Stimulated activated CD4-positive, alpha-beta T cell treated with anti-CD3 and anti-CD28 coated beads, Interleukin-1b, Interleukin-23, amount 100 ng/mL, for 4 hours (primary cell): ENCODE results near the gene STARD4.

ENCODE experiments used
- DNase-seq, 2 donors: peaks; one replicate each; pipeline ENCODE4 v3.0.0-alpha.2; 2020; ENCODE audit warnings: low read depth in 2 of 2

The STARD4 gene, protein sequence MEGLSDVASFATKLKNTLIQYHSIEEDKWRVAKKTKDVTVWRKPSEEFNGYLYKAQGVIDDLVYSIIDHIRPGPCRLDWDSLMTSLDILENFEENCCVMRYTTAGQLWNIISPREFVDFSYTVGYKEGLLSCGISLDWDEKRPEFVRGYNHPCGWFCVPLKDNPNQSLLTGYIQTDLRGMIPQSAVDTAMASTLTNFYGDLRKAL

GRCh38 chr5:111512375-111513130 lies at the start of gene STARD4:
STARD4 (minus strand) TSS chr5:111512535; CDS start chr5:111507433, 5,102 bp downstream.
- peak; percentile 86 to 88 for DNase-seq

GRCh38 chr5:111559680-111560079 lies 47.3 kb upstream of the STARD4 start:
- no peak for DNase-seq

- DNase-seq, result no peak
Observed at GRCh38 chr5:111557686-111558085, 45.4 kb upstream of the STARD4 start.

DNA sequence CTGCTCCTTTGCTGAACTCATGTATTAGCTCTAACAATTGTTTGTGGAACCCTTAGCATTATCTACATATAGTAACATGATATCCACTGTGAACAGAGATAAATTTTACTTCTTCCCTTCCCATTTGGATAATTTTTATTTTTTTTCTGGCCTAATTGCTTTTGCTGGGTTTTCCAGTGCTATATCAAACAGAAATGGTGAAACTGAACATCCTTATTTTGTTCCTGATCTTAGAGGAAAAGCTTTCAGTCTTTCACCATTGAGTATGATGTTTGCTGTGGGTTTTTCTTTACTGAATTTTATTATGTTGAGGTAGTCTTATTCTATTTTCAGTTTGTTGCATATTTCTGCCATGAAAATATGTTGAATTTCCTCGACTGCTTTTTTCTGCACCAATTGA lies 44.8 kb upstream of the STARD4 start:
- DNase-seq, result no peak

DNA sequence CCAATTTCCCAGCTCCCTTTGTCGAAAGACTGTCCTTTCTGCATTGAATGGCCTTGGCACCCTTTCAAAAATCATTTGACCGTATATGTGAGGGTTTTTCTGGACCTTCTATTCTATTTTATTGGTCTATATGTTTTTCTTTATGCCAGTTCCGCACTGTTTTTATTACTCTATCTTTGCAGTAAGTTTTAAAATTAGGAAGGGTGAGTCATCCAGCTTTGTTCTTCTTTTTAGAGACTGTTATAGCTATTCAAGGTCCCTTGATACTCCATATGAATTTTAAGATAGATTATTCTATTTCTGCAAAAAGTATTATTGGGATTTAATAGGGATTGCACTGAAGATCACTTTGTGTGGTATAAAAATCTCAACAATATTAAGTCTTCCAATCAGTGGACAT lies 44.2 kb upstream of the STARD4 start:
- DNase-seq, result no peak

DNA sequence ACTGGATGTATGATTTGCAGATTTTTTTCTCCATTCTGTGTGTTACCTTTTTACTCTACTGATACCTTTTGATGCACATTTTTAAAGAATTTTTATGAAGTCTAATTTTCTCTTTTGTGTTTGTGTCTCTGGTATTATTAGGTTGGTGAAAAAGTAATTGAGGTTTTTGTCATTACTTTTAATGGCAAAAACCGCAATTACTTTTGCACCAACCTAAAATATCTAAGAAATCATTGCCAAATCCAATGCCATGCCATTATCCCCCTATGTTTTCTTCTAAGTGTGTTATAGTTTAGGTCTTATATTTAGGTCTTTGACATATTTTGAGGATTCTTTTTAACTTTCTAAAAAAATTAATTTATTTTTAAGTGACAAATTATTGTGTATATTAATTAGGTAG lies 43.4 kb upstream of the STARD4 start:
- no peak for DNase-seq

GRCh38 chr5:111553868-111554267 lies 41.5 kb upstream of the STARD4 start:
- no peak for DNase-seq

- DNase-seq, result no peak
Observed at GRCh38 chr5:111552896-111553295, 40.6 kb upstream of the STARD4 start.

GRCh38 chr5:111552492-111552891 lies 40.2 kb upstream of the STARD4 start:
- DNase-seq, result no peak

DNA sequence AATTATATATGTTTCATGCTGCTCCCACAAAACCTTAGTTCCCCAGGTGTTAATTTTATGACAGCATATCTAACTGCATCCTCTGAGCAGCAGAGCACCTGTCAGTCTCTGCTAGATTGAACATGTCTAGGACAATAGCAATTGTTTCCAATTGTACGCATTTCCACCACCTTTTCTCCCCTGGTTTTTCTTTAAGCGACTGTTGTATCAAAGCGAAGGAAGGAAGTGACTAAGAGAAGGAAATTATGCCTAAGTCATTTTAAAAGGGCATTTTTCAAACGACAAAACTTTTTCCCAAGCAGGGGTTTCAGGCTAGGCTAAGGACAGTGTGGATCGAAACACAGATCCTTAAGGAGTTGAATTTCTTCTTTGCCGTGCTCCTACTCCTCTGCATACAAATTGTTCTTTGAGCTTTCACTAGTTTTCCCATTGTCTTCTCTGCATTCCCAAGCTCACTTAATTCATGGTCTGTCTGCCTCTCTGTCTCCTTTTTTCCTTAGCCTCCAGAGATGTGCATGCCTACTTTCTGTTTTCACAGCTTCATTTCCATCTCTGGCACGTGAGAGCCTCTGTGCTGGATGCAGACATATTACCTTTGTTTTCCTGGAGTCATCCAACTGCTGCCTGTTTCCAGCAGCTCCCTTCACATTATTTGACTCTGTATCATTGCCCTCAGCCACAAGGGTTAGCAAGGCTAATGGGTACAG lies 39.4 kb upstream of the STARD4 start:
- no peak for DNase-seq

GRCh38 chr5:111551161-111551560 lies 38.8 kb upstream of the STARD4 start:
- DNase-seq, result no peak

DNA sequence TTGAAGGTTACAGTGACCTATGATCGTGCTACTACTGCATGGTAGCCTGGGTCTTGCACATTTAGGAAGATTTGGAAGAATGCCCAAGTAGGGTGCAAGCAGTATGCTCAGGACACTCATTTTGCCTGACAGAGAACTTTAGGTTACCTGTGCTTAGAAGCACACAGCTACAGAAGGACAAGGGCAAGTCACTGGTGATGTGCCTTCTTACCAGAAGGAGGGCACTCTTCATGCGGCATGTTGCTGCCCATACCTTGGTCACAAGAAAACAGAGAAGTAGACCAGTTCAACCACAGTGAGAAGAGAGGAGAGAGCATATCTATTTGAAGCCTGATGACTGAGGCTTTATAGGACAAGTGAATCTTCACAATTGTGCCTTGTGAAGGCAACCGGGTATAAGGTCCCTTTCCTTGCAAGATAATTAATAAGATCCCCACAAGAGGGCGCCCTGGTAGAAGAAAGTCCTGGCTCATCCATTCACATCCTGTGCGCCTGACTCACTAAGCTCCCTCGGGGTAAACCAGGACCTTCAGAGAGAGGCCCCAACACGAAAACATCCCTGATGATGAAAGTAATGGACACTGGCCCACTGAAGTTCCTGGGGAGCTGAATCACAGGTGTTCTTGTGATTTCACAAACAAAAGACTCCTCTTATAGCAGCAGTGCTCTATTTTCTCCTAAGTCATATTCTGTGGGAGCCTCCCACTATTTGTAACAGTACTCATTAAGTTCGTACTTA lies 38.1 kb upstream of the STARD4 start:
- DNase-seq, result peak; percentile 32 to 72

- DNase-seq, result no peak
Observed at GRCh38 chr5:111548992-111549649, 36.8 kb upstream of the STARD4 start.

DNA sequence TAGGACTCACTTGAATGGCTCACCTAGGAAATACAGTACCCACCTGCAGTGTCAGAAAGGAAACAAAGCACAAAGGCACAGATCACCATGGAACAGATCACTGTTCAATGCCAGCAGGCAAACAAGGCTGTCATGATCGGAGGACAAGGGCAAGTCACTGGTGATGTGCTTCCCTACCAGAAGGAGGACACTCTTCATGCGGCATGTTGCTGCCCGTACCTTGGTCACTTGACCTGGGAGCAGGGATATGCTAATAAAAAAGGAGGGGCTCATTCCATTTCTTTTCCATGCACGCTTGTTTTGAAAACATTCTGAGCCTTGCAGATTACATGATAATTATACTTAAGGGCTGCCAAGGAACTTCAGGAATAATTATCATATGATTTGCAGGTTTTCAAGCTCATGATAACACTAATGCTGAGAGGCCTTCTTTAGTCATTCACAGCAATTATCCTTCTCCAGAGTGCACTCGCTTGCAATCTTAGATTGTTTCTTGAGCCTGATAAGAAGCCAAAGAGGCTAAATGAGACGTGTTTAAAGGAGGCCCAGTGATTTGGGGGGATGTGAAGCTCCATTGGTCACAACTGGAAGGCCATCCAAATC lies 36.1 kb upstream of the STARD4 start:
- no peak for DNase-seq

GRCh38 chr5:111545031-111545430 lies 32.7 kb upstream of the STARD4 start:
- DNase-seq, result no peak

GRCh38 chr5:111537141-111538024 lies 25.0 kb upstream of the STARD4 start:
- DNase-seq, result no peak

DNA sequence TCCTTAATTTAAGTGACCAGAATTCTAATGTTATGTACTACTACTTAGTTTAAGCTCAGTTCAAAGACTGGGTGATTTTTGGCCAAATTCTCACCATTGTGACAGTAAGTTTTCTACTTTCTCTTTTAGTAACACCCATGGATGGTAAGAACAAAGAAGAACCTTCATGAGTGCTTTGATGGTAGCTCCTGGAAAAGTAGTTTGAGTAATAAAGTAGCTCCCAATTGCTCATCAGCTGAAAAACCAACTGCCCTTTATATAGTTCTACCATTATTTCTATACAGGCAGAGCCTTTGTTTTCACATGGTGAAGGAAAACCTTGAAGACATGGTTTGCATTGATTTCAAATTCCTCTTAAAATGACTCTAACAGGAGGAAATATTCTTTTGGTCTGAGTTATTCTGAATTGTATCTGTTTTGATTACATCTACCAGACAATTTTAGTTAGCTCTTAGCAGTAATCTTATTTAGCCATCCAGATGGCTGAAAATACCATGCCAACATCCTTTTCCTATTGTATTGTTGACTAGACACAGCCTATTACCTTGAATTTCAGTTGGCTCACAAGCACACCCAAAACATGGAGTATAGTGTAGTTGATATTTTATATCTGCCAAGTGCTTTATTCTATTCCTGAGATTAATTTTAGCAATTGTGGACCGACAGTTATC lies 23.7 kb upstream of the STARD4 start:
- DNase-seq, result no peak

- DNase-seq, result no peak
Observed at GRCh38 chr5:111532886-111533582, 20.7 kb upstream of the STARD4 start.

DNA sequence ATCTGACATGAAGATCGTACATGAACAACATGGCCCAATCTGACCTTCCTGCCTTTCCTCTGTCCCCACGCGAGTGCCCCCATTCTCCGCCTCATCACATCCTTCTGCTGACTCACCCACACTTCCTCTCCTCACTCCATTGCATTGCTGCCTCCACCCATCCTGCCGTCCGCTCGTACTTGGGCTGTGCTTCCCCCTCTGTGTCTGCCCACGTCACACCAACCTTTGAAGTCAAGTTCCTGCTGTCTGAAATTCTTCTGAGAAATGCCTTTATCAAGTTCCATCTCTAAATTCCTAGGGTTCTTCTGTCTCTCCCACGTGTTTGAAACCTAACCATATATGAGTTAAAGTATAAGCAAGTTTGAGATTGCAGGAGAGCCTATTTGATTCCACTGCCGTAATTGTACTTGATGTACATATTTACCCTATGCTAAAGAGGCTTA lies 18.0 kb upstream of the STARD4 start:
- DNase-seq, result peak; percentile 55 to 69
